GM13977 (cell line): ENCODE measurements around the gene PKN1.

Source experiments
- DNase-seq: peaks from one replicate; pipeline ENCODE4 v3.0.0; 2012; ENCODE audit warnings: low spot score
- CTCF ChIP-seq: IDR thresholded peaks from 2 replicates; pipeline ENCODE4 v1.5.1; 2012; ENCODE audit warnings: mild to moderate bottlenecking, control low read depth; ENCODE audit not compliant: insufficient read depth; ENCODE audit errors: extremely low read depth, missing control alignments
- in situ Hi-C: fragments of 300-500 bp; cut with MboI; formaldehyde crosslinking; loops from one replicate; pipeline ENCODE4 v1.12.0; 2022; ENCODE audit warnings: low sequenced_read_pairs, low pct_unique_long_range_greater_than_20kb, mixed read lengths, inconsistent platforms; ENCODE audit not compliant: unreplicated experiment

Gene PKN1

GRCh38 chr19:14418856-14419105, 14.3 kb upstream of the PKN1 start:
- no peak for TF ChIP-seq CTCF
- DNase-seq = peak; percentile 92
- in situ Hi-C loops = no loop called here

GRCh38 chr19:14419106-14419813, 13.8 kb upstream of the PKN1 start, which contains the start of gene DDX39A:
Gene DDX39A, minus strand, starts transcription at chr19:14419341. Its CDS starts 6,121 bp downstream, at chr19:14413220.
- DNase-seq = peak; percentile 98
- in situ Hi-C loops = no loop called here

GRCh38 chr19:14425696-14426138, 7.4 kb upstream of the PKN1 start:
- no peak for DNase-seq

More at GRCh38 chr19:14419106-14419813, 13.8 kb upstream of the PKN1 start, which contains the start of gene DDX39A:
- no peak for TF ChIP-seq CTCF

GRCh38 chr19:14427461-14427860, 5.6 kb upstream of the PKN1 start:
- in situ Hi-C loops = no loop called here
- TF ChIP-seq CTCF = no peak
- no peak for DNase-seq

More at GRCh38 chr19:14425696-14426138, 7.4 kb upstream of the PKN1 start:
- no peak for TF ChIP-seq CTCF
- in situ Hi-C loops = no loop called here

GRCh38 chr19:14428882-14429416, 4.2 kb upstream of the PKN1 start:
- DNase-seq = no peak
- TF ChIP-seq CTCF = no peak
- in situ Hi-C loops = no loop called here

- in situ Hi-C loops = no loop called here
- no peak for TF ChIP-seq CTCF
- DNase-seq = no peak
Measured at GRCh38 chr19:14430712-14431111, 2.4 kb upstream of the PKN1 start.
